ENCODE measurements around the gene RNF40.

- TF ChIP-seq, protein P1, sequence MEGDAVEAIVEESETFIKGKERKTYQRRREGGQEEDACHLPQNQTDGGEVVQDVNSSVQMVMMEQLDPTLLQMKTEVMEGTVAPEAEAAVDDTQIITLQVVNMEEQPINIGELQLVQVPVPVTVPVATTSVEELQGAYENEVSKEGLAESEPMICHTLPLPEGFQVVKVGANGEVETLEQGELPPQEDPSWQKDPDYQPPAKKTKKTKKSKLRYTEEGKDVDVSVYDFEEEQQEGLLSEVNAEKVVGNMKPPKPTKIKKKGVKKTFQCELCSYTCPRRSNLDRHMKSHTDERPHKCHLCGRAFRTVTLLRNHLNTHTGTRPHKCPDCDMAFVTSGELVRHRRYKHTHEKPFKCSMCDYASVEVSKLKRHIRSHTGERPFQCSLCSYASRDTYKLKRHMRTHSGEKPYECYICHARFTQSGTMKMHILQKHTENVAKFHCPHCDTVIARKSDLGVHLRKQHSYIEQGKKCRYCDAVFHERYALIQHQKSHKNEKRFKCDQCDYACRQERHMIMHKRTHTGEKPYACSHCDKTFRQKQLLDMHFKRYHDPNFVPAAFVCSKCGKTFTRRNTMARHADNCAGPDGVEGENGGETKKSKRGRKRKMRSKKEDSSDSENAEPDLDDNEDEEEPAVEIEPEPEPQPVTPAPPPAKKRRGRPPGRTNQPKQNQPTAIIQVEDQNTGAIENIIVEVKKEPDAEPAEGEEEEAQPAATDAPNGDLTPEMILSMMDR (IDR thresholded peaks at IDR 0.05): no peak
- TF ChIP-seq POLR2A (IDR thresholded peaks at IDR 0.05): no peak
Measured at GRCh38 chr16:30744183-30744582, 17.9 kb upstream of the RNF40 start.
